Measurements from ENCODE around the gene FGD5.
"Not testable (repeated sequence)": the region's sequence is repeated elsewhere in the genome, so short reads cannot be mapped to it uniquely, and the experiment has no call there.

The FGD5 gene

GRCh38 chr3:14879211-14879874 lies 60.6 kb downstream of the FGD5 start:
- no peak for DNase-seq

- DNase-seq = no peak
Observed at GRCh38 chr3:14880447-14881106, 61.8 kb downstream of the FGD5 start.

GRCh38 chr3:14883226-14883625 lies 64.5 kb downstream of the FGD5 start:
- DNase-seq = no peak

- DNase-seq = no peak
Observed at GRCh38 chr3:14884665-14885064, 65.9 kb downstream of the FGD5 start.

- DNase-seq = no peak
Observed at GRCh38 chr3:14885307-14885706, 66.5 kb downstream of the FGD5 start.

GRCh38 chr3:14886101-14886500 lies 67.3 kb downstream of the FGD5 start:
- DNase-seq = no peak

GRCh38 chr3:14889205-14889604 lies 70.4 kb downstream of the FGD5 start:
- no peak for DNase-seq

- no peak for DNase-seq
Observed at GRCh38 chr3:14889943-14890342, 71.2 kb downstream of the FGD5 start.

- no peak for DNase-seq
Observed at GRCh38 chr3:14890476-14890875, 71.7 kb downstream of the FGD5 start.

GRCh38 chr3:14891135-14892132 lies 72.7 kb downstream of the FGD5 start:
- no peak for DNase-seq

- no peak for DNase-seq
Observed at GRCh38 chr3:14892226-14892625, 73.5 kb downstream of the FGD5 start.

GRCh38 chr3:14894085-14894484 lies 75.3 kb downstream of the FGD5 start:
- no peak for DNase-seq

GRCh38 chr3:14897266-14897665 lies 78.5 kb downstream of the FGD5 start:
- no peak for DNase-seq

GRCh38 chr3:14898929-14899328 lies 80.2 kb downstream of the FGD5 start:
- no peak for DNase-seq

- DNase-seq = no peak
Observed at GRCh38 chr3:14899993-14900618, 81.3 kb downstream of the FGD5 start.

- no peak for DNase-seq
Observed at GRCh38 chr3:14900881-14901873, 82.4 kb downstream of the FGD5 start.

- no peak for DNase-seq
Observed at GRCh38 chr3:14902719-14903118, 84.0 kb downstream of the FGD5 start.

- DNase-seq = not testable (repeated sequence)
Observed at GRCh38 chr3:14903501-14903900, 84.7 kb downstream of the FGD5 start.

- DNase-seq = no peak
Observed at GRCh38 chr3:14905055-14905657, 86.4 kb downstream of the FGD5 start.

GRCh38 chr3:14906355-14906971 lies 87.7 kb downstream of the FGD5 start:
- no peak for DNase-seq
